Measurements from ENCODE around the gene CHST8.
"Not testable (repeated sequence)": the region's sequence is repeated elsewhere in the genome, so short reads cannot be mapped to it uniquely, and the experiment has no call there.

The CHST8 gene

GRCh38 chr19:33616346-33616745 lies 5.4 kb upstream of the CHST8 start:
- no peak overlapping the region for H4K8ac ChIP-seq (ENCODE audit: low read length)
- H4K91ac ChIP-seq (ENCODE audit: low read length) = no peak overlapping the region
- no peak overlapping the region for H2BK5ac ChIP-seq (ENCODE audit: low read depth, low read length, poor library complexity, severe bottlenecking)
- no peak overlapping the region for H3K4me3 ChIP-seq (ENCODE audit: insufficient read depth in 1 of 2, low read depth in 1 of 2, low read length in 2 of 2)
- peaks cover 24 to 61% of the 10 kb centered on the region in 2 experiments for H3K27me3 ChIP-seq (ENCODE audit: control insufficient read depth in 1 of 2, insufficient read depth in 1 of 2, low read length in 2 of 2)
- no peak for DNase-seq
- H2AK5ac ChIP-seq (ENCODE audit: low read length, severe bottlenecking) = no peak overlapping the region
- no peak overlapping the region for H3K9ac ChIP-seq (ENCODE audit: low read length)
- H2AFZ ChIP-seq (ENCODE audit: low read depth, low read length) = no peak overlapping the region
- no peaks in the 10 kb centered on the region for H3K79me1 ChIP-seq (replicated peaks; ENCODE audit: low read length, poor library complexity, severe bottlenecking)
- H3K36me3 ChIP-seq (ENCODE audit: control insufficient read depth in 1 of 2, insufficient read depth in 2 of 2, low read depth in 1 of 2, low read length in 2 of 2) = peaks cover 0 to 2% of the 10 kb centered on the region in 2 experiments
- WGBS = 76% methylated on average over 4 of the region's 4 CpGs
- peaks cover under 1% of the 10 kb centered on the region for H3K4me1 ChIP-seq (ENCODE audit: control insufficient read depth, insufficient read depth, low read depth, low read length)
- H3K4me2 ChIP-seq (ENCODE audit: low read length, poor library complexity, severe bottlenecking) = no peak overlapping the region
- no peaks in the 10 kb centered on the region for H3K9me3 ChIP-seq (ENCODE audit: control insufficient read depth, low read length)
- H3K18ac ChIP-seq (ENCODE audit: low read depth in 1 of 2, low read length in 2 of 2) = no peak overlapping the region
- no peak overlapping the region for H3K23ac ChIP-seq (ENCODE audit: low read length in 2 of 2)
- H3K27ac ChIP-seq (ENCODE audit: low read length, poor library complexity, severe bottlenecking) = no peak overlapping the region
- no peak overlapping the region for H3K14ac ChIP-seq (ENCODE audit: low read length in 2 of 2)
- H2BK120ac ChIP-seq (ENCODE audit: low read depth, low read length) = no peak overlapping the region
- no peak overlapping the region for H3K4ac ChIP-seq (ENCODE audit: low read depth in 1 of 2, low read length in 2 of 2)
- H2BK12ac ChIP-seq (ENCODE audit: low read length in 2 of 2) = no peak overlapping the region
- H2BK15ac ChIP-seq (ENCODE audit: low read depth, poor library complexity, severe bottlenecking) = no peak overlapping the region

DNA sequence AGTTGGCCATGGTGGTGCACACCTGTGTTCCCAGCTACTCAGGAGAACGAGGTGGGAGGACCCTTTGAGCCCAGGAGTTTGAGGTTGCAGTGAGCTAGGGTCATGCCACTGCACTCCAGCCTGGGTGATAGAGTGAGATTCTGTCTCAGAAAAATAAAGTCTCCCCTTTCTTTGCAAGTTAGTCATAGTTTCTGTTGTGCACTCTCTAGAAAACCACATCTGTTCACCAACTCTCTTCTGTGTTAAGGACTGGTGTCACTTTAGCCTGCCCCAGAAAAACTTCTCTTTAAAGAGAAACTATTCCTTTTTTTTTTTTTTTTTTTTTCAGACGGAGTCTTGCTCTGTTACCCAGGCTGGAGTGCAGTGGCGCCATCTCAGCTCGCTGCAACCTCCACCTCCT lies 4.9 kb upstream of the CHST8 start:
- peaks cover 0 to 3% of the 10 kb centered on the region in 2 experiments for H3K36me3 ChIP-seq (ENCODE audit: control insufficient read depth in 1 of 2, insufficient read depth in 2 of 2, low read depth in 1 of 2, low read length in 2 of 2)
- no peak overlapping the region for H2AFZ ChIP-seq (ENCODE audit: low read depth, low read length)
- no peak overlapping the region for H4K8ac ChIP-seq (ENCODE audit: low read length)
- H2BK5ac ChIP-seq (ENCODE audit: low read depth, low read length, poor library complexity, severe bottlenecking) = no peak overlapping the region
- H2BK15ac ChIP-seq (ENCODE audit: low read depth, poor library complexity, severe bottlenecking) = no peak overlapping the region
- no peak overlapping the region for H3K9ac ChIP-seq (ENCODE audit: low read length)
- no peak overlapping the region for H3K14ac ChIP-seq (ENCODE audit: low read length in 2 of 2)
- 24% methylated on average over 1 of the region's 4 CpGs for WGBS
- no peak for DNase-seq
- H2BK12ac ChIP-seq (ENCODE audit: low read length in 2 of 2) = no peak overlapping the region
- H3K27ac ChIP-seq (ENCODE audit: low read length, poor library complexity, severe bottlenecking) = no peak overlapping the region
- no peak overlapping the region for H4K91ac ChIP-seq (ENCODE audit: low read length)
- H3K18ac ChIP-seq (ENCODE audit: low read depth in 1 of 2, low read length in 2 of 2) = no peak overlapping the region
- H3K4me1 ChIP-seq (ENCODE audit: control insufficient read depth, insufficient read depth, low read depth, low read length) = peaks cover 6% of the 10 kb centered on the region
- H3K4ac ChIP-seq (ENCODE audit: low read depth in 1 of 2, low read length in 2 of 2) = no peak overlapping the region
- H3K23ac ChIP-seq (ENCODE audit: low read length in 2 of 2) = no peak overlapping the region
- H3K27me3 ChIP-seq (ENCODE audit: control insufficient read depth in 1 of 2, insufficient read depth in 1 of 2, low read length in 2 of 2) = peaks cover 24 to 64% of the 10 kb centered on the region in 2 experiments
- H3K4me3 ChIP-seq (ENCODE audit: insufficient read depth in 1 of 2, low read depth in 1 of 2, low read length in 2 of 2) = no peak overlapping the region
- H3K9me3 ChIP-seq (ENCODE audit: control insufficient read depth, low read length) = no peaks in the 10 kb centered on the region
- H3K79me1 ChIP-seq (replicated peaks; ENCODE audit: low read length, poor library complexity, severe bottlenecking) = no peaks in the 10 kb centered on the region
- no peak overlapping the region for H3K4me2 ChIP-seq (ENCODE audit: low read length, poor library complexity, severe bottlenecking)
- H2AK5ac ChIP-seq (ENCODE audit: low read length, severe bottlenecking) = no peak overlapping the region
- no peak overlapping the region for H2BK120ac ChIP-seq (ENCODE audit: low read depth, low read length)

DNA sequence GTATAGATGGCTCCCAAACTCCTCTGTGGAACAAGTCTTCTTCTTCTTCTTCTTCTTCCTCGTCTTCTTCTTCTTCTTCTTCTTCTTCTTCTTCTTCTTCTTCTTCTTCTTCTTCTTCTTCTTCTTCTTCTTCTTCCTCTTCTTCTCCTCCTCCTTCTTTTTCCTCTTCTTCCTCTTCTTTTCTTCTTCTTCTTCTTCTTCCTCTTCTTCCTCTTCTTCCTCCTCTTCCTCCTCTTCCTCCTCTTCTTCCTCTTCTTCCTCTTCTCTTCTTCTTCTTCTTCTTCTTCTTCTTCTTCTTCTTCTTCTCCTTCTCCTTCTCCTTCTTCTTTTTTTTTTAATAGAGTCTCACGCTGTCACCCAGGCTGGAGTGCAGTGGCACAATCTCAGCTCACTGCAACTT lies 3.4 kb upstream of the CHST8 start:
- not testable (repeated sequence) for H3K9ac ChIP-seq (ENCODE audit: low read length); H3K4me3 ChIP-seq (ENCODE audit: insufficient read depth in 1 of 2, low read depth in 1 of 2, low read length in 2 of 2); H3K9me3 ChIP-seq (ENCODE audit: control insufficient read depth, low read length); H2BK15ac ChIP-seq (ENCODE audit: low read depth, poor library complexity, severe bottlenecking); H3K23ac ChIP-seq (ENCODE audit: low read length in 2 of 2); H3K4ac ChIP-seq (ENCODE audit: low read depth in 1 of 2, low read length in 2 of 2); H2BK120ac ChIP-seq (ENCODE audit: low read depth, low read length); H3K18ac ChIP-seq (ENCODE audit: low read depth in 1 of 2, low read length in 2 of 2); DNase-seq; H3K14ac ChIP-seq (ENCODE audit: low read length in 2 of 2); H3K79me1 ChIP-seq (replicated peaks; ENCODE audit: low read length, poor library complexity, severe bottlenecking); H4K91ac ChIP-seq (ENCODE audit: low read length); H3K36me3 ChIP-seq (ENCODE audit: control insufficient read depth in 1 of 2, insufficient read depth in 2 of 2, low read depth in 1 of 2, low read length in 2 of 2); H3K4me2 ChIP-seq (ENCODE audit: low read length, poor library complexity, severe bottlenecking); H2AFZ ChIP-seq (ENCODE audit: low read depth, low read length); H2BK12ac ChIP-seq (ENCODE audit: low read length in 2 of 2); H4K8ac ChIP-seq (ENCODE audit: low read length); H2AK5ac ChIP-seq (ENCODE audit: low read length, severe bottlenecking); H2BK5ac ChIP-seq (ENCODE audit: low read depth, low read length, poor library complexity, severe bottlenecking); H3K27ac ChIP-seq (ENCODE audit: low read length, poor library complexity, severe bottlenecking)
- Histone ChIP-seq H3K27me3 (ENCODE audit: control insufficient read depth in 1 of 2, insufficient read depth in 1 of 2, low read length in 2 of 2) (peaks cover 33 to 68% of the 10 kb centered on the region in 2 experiments), H3K4me1 (ENCODE audit: control insufficient read depth, insufficient read depth, low read depth, low read length) (peaks cover 18% of the 10 kb centered on the region)
- WGBS = 49% methylated on average over 2 of the region's 2 CpGs

- 58% methylated on average over 5 of the region's 5 CpGs for WGBS
Observed at GRCh38 chr19:33618884-33619283, 2.9 kb upstream of the CHST8 start.

More at GRCh38 chr19:33618884-33619283, 2.9 kb upstream of the CHST8 start:
- Histone ChIP-seq H3K9ac (ENCODE audit: low read length) (no peak overlapping the region), H4K91ac (ENCODE audit: low read length) (no peak overlapping the region), H3K4ac (ENCODE audit: low read depth in 1 of 2, low read length in 2 of 2) (no peak overlapping the region), H3K27me3 (ENCODE audit: control insufficient read depth in 1 of 2, insufficient read depth in 1 of 2, low read length in 2 of 2) (peaks cover 38 to 68% of the 10 kb centered on the region in 2 experiments), H4K8ac (ENCODE audit: low read length) (no peak overlapping the region), H2BK15ac (ENCODE audit: low read depth, poor library complexity, severe bottlenecking) (no peak overlapping the region), H3K4me1 (ENCODE audit: control insufficient read depth, insufficient read depth, low read depth, low read length) (peaks cover 18% of the 10 kb centered on the region), H3K14ac (ENCODE audit: low read length in 2 of 2) (no peak overlapping the region), H3K27ac (ENCODE audit: low read length, poor library complexity, severe bottlenecking) (no peak overlapping the region), H3K4me3 (ENCODE audit: insufficient read depth in 1 of 2, low read depth in 1 of 2, low read length in 2 of 2) (no peak overlapping the region), H2BK12ac (ENCODE audit: low read length in 2 of 2) (no peak overlapping the region), H3K23ac (ENCODE audit: low read length in 2 of 2) (no peak overlapping the region), H2AK5ac (ENCODE audit: low read length, severe bottlenecking) (no peak overlapping the region), H3K9me3 (ENCODE audit: control insufficient read depth, low read length) (no peaks in the 10 kb centered on the region), H3K79me1 (replicated peaks; ENCODE audit: low read length, poor library complexity, severe bottlenecking) (no peaks in the 10 kb centered on the region), H2BK120ac (ENCODE audit: low read depth, low read length) (no peak overlapping the region), H3K18ac (ENCODE audit: low read depth in 1 of 2, low read length in 2 of 2) (no peak overlapping the region), H3K36me3 (ENCODE audit: control insufficient read depth in 1 of 2, insufficient read depth in 2 of 2, low read depth in 1 of 2, low read length in 2 of 2) (peaks cover 0 to 3% of the 10 kb centered on the region in 2 experiments), H2BK5ac (ENCODE audit: low read depth, low read length, poor library complexity, severe bottlenecking) (no peak overlapping the region), H3K4me2 (ENCODE audit: low read length, poor library complexity, severe bottlenecking) (no peak overlapping the region), H2AFZ (ENCODE audit: low read depth, low read length) (no peak overlapping the region)
- no peak for DNase-seq
